AG04449 (cell line): ENCODE measurements around the gene ENDOU.

Source experiments
- CTCF ChIA-PET: fragments of 350-600 bp; formaldehyde crosslinking; extraction: SDS; loops from one replicate; lab custom pipeline; 2021; ENCODE audit warnings: antibody characterized with exemption; lab: Yijun Ruan, JAX
- POLR2A ChIA-PET: fragments of 400-600, 350-600 bp; formaldehyde crosslinking; extraction: SDS; loops from one replicate; lab custom pipeline; 2020; ENCODE audit warnings: antibody characterized with exemption, inconsistent platforms; lab: Yijun Ruan, JAX
- DNase-seq: peaks from one replicate; pipeline ENCODE4 v3.0.0-alpha.2; 2010; ENCODE audit warnings: low read depth, low spot score
- H3K4me3 ChIP-seq: 2 replicates; pipeline ENCODE4 v1.5.1; 2011; ENCODE audit warnings: low read depth, mild to moderate bottlenecking, control low read depth, low read length
- TF ChIP-seq, protein P1 (sequence below): IDR thresholded peaks from one replicate; pipeline ENCODE4 v1.5.1; 2011; ENCODE audit warnings: mild to moderate bottlenecking, moderate library complexity, low read length, control low read depth, inconsistent platforms; ENCODE audit not compliant: insufficient read depth; ENCODE audit errors: missing control alignments

ENDOU gene

DNA sequence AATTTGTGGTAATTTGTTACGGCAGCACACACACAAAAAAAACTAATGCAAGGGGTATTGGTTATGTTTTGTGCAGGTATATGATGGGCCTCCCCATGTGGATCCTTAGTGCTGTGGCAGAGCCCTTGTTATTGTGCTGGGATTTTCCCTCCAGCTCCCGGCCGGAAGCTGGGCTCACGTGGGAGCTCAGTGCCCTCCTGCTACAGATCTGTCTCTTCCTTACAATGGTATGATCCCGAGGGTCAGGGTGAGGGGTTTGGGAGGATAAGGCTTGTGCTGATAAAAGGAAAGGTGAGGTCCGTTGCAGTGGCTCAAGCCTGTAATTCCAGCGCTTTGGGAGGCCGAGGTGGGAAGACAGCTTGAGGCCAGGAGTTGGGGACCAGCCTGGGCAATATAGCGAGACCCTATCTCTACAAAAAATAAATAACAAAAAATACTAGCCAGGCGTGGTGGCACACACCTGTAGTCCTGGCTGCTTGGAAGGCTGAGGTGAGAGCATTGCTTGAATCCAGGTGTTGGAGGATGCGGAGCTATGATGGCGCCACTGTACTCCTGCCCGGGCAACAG is 46.9 kb upstream of the ENDOU start:
- H3K4me3 ChIP-seq = no peak overlapping the region
- TF ChIP-seq, protein P1, sequence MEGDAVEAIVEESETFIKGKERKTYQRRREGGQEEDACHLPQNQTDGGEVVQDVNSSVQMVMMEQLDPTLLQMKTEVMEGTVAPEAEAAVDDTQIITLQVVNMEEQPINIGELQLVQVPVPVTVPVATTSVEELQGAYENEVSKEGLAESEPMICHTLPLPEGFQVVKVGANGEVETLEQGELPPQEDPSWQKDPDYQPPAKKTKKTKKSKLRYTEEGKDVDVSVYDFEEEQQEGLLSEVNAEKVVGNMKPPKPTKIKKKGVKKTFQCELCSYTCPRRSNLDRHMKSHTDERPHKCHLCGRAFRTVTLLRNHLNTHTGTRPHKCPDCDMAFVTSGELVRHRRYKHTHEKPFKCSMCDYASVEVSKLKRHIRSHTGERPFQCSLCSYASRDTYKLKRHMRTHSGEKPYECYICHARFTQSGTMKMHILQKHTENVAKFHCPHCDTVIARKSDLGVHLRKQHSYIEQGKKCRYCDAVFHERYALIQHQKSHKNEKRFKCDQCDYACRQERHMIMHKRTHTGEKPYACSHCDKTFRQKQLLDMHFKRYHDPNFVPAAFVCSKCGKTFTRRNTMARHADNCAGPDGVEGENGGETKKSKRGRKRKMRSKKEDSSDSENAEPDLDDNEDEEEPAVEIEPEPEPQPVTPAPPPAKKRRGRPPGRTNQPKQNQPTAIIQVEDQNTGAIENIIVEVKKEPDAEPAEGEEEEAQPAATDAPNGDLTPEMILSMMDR = no peak
- no peak for DNase-seq
- POLR2A ChIA-PET = interaction anchor here (1.1 kb wide), 1 partner anchor 13 kb away, joined by 5 read pairs; the partner anchor contains the start of gene RAPGEF3
- CTCF ChIA-PET = interaction anchor here (0.8 to 19.6 kb wide), 8 partner anchors 10 to 325 kb away, joined by 3 to 1419 read pairs (median 156); partner anchors contain the start of genes ENDOU and RAPGEF3

DNA sequence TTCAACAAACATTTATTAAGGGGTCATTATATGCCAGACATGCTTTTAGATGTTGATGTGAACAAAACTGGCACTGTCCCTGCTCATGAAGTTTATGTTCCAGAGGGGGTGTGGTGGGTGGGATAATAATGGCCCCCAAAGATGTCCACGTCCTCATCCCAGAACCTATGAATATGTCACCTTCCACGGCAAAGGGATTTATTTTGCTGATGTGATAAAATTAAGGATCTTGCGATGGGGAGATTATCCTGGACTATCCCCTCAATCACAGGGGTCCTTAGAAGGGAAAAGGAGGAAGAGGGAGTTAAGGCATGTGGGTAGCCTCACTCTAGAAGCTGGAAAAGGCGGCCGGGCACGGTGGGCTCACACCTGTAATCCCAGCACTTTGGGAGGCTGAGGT is 46.0 kb upstream of the ENDOU start:
- no peak overlapping the region for H3K4me3 ChIP-seq
- POLR2A ChIA-PET = interaction anchor here (1.1 kb wide), 1 partner anchor 13 kb away, joined by 3 read pairs; the partner anchor contains the start of gene RAPGEF3
- CTCF ChIA-PET = interaction anchor here (0.8 to 19.6 kb wide), 6 partner anchors 9 to 63 kb away, joined by 3 to 1419 read pairs (median 314); partner anchors contain the start of genes ENDOU and RAPGEF3
- TF ChIP-seq, protein P1 = no peak
- no peak for DNase-seq

DNA sequence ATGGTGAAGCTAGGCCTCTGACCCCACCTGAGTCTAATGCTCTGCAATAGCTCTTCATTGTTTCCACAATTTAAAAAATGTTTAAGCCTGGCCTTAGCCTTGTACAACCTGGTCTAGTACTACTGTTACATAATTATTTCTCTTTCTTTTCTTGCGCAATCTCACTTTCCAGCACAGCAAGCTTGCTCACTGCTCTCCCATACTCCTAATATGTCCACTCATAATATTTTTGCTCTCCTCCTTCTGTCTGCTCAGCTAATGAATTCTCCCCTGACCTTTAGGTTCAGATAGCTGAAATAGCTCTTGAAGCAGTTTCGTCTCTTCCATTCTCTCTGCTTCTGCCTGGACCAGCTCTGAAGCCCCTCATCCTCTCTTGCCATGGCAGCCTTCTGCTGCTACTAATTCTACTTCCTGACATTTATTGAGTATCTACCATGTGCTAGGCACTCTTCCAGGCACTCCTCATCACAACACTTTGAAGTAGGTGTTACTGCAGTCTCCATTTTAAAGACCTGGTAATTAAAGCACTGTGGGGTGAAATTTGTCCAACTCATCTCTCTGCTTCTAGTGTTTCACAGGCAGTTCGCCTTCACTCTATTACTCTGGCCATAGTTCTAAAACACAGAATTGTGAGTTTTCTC is 44.9 kb upstream of the ENDOU start:
- CTCF ChIA-PET = interaction anchor here (1.1 to 19.6 kb wide), 8 partner anchors 10 to 119 kb away, joined by 4 to 1419 read pairs (median 182); partner anchors contain the start of genes ENDOU and RAPGEF3
- no peak for DNase-seq
- TF ChIP-seq, protein P1 = no peak
- POLR2A ChIA-PET = interaction anchor here (1.0 to 1.4 kb wide), 4 partner anchors 12 to 64 kb away, joined by 3 read pairs; partner anchors contain the start of genes RAPGEF3 and RPAP3
- H3K4me3 ChIP-seq = no peak overlapping the region

DNA sequence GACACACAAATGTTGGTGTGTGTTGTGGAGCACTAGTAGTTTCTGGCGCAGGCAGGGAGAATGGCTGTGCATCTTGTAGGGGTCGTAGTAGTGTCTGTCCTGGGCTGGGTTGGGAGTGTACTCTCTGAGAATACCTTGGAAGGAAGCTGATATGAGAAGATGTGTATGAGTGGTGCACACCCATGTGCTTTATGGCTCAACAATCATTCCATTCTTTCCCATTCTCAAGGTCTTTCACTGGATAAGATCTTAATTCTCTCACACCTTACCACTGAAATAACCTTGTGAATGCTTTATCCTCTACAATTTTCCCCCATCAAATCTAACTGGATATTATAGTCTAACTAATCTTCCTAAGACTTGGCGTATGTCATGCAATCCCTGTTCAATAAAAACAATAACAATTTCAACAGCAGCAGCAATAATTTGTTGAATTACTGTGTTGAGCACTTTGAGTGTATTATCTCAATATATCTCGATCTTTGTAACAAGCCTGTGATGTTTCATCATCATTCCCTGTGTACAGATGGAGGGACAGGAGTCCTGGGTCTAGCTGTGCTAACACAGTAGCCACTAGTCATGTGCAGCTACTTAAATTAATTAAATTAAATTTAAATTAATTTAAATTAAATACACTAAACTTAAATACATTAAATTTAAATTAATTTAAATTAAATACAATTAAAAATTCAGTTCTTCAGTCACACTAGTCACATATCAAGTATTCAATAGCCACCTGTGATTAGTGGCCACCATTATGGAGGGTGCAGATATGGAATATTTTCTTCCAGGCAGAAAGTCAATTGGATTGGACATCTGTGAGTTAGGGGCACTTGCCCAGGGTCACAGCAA is 44.2 kb upstream of the ENDOU start:
- TF ChIP-seq, protein P1 = no peak
- POLR2A ChIA-PET = interaction anchor here (0.9 to 1.4 kb wide), 4 partner anchors 11 to 63 kb away, joined by 3 read pairs; partner anchors contain the start of genes RAPGEF3 and RPAP3
- CTCF ChIA-PET = interaction anchor here (1.1 to 19.6 kb wide), 9 partner anchors 11 to 180 kb away, joined by 4 to 1419 read pairs (median 63); partner anchors contain the start of genes ENDOU and RAPGEF3
- DNase-seq = no peak
- H3K4me3 ChIP-seq = no peak overlapping the region

DNA sequence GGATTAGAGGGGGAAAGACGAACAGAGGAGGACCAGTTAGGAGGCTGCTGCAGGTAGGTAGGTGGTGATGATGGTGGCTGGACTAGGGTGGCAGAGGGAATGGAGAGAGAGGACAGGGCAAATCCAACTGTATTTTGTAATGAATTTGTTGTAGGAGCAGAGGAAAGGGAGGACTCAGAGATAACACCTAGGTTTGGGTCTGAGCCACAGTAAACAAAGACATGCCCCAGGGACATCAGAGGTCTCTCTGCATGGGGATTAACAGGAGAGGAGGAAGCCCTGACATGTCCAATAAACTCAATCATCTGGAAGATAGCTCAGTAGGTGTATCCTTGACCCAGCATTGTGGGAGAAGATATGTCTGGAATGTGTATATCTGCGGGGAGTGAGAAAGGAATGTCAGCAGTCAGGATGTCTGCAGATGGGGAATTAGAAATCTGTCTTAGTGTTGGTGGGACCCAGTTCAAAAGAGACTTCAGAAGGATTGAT is 43.1 kb upstream of the ENDOU start:
- TF ChIP-seq, protein P1 = no peak
- ChIA-PET POLR2A (interaction anchor here (0.9 to 1.3 kb wide), 2 partner anchors 10 to 11 kb away, joined by 3 to 4 read pairs; partner anchors contain the start of gene RAPGEF3), CTCF (interaction anchor here (0.9 to 19.6 kb wide), 10 partner anchors 8 to 181 kb away, joined by 3 to 1419 read pairs (median 46); partner anchors contain the start of genes ENDOU and RAPGEF3)
- no peak for DNase-seq
- H3K4me3 ChIP-seq = no peak overlapping the region
